Panc1 (cell line): ENCODE data around the gene RAD50. TPM values are rescaled to one million over a fixed set of nuclear protein-coding genes. Genes with fewer than 3 reads are reported as not detected.

Source experiments
- ATAC-seq: fragments of 200-7000 bp; cut with Tn5 transposase; 2 replicates; pipeline ENCODE4 v1.9.1; 2020; ENCODE audit warnings: mild to moderate bottlenecking, moderate library complexity
- BruUV-seq: library from RNA; stranded (reverse); fragments of 400-500 nt; replicated peaks from 2 replicates; lab custom pipeline; 2021; lab: Mats Ljungman, UMichigan
- CTCF ChIA-PET: fragments of 300-600 bp; sonication (Branson Sonifier 250); formaldehyde crosslinking; loops from one replicate; lab custom pipeline; 2022; ENCODE audit warnings: antibody characterized with exemption; lab: Charles Lee
- POLR2A ChIA-PET: fragments of 300-600 bp; sonication (Branson Sonifier 250); formaldehyde crosslinking; loops from one replicate; lab custom pipeline; 2022; ENCODE audit warnings: antibody characterized with exemption; lab: Charles Lee
- DNase-seq: peaks from one replicate; pipeline ENCODE4 v3.0.0-alpha.2; 2010; ENCODE audit warnings: low read depth, low spot score
- H3K27ac ChIP-seq: 2 replicates; pipeline ENCODE4 v1.5.1; 2011; ENCODE audit warnings: mild to moderate bottlenecking, low read length, inconsistent platforms
- H3K27me3 ChIP-seq: fragments of 200-500 bp; sonication (Bioruptor generic); 2 replicates; pipeline ENCODE4 v1.6.0; 2014; ENCODE audit warnings: low read length, inconsistent platforms; ENCODE audit not compliant: control insufficient read depth, insufficient read depth
- H3K36me3 ChIP-seq: fragments of 200-500 bp; sonication (Bioruptor generic); 2 replicates; pipeline ENCODE4 v1.5.1; 2014; ENCODE audit warnings: inconsistent platforms, mild to moderate bottlenecking, low read length, moderate library complexity; ENCODE audit not compliant: control insufficient read depth, insufficient read depth
- H3K4me1 ChIP-seq: 2 replicates; pipeline ENCODE4 v1.5.1; 2011; ENCODE audit warnings: inconsistent platforms, mild to moderate bottlenecking, low read length, moderate library complexity; ENCODE audit not compliant: control insufficient read depth, insufficient read depth
- H3K4me3 ChIP-seq, 2 experiments: 2 replicates each; pipeline ENCODE4 v1.5.1; 2011 to 2012; ENCODE audit warnings: low read depth in 2 of 2, low read length in 2 of 2, mild to moderate bottlenecking in 2 of 2, inconsistent platforms in 1 of 2, moderate library complexity in 1 of 2
- H3K9me3 ChIP-seq: fragments of 200-500 bp; sonication (Bioruptor generic); 2 replicates; pipeline ENCODE4 v1.5.1; 2014; ENCODE audit warnings: low read depth, mild to moderate bottlenecking, inconsistent platforms, low read length, moderate library complexity; ENCODE audit not compliant: control insufficient read depth, insufficient read depth
- CTCF ChIP-seq: fragments of 450-650 bp; IDR thresholded peaks from 2 replicates; pipeline ENCODE4 v1.5.1; 2017; ENCODE audit warnings: mild to moderate bottlenecking
- POLR2AphosphoS5 ChIP-seq: IDR thresholded peaks from 2 replicates; pipeline ENCODE4 v1.6.1; 2012; ENCODE audit warnings: mild to moderate bottlenecking, low read depth, low read length, moderate library complexity
- REST ChIP-seq, 2 experiments: IDR thresholded peaks; 2 replicates each; pipeline ENCODE4 v1.6.1; 2011 to 2012; ENCODE audit warnings: low read depth in 2 of 2, control low read depth in 1 of 2, low read length in 1 of 2, mild to moderate bottlenecking in 1 of 2, moderate library complexity in 1 of 2; ENCODE audit not compliant: insufficient read depth in 1 of 2
- SIN3A ChIP-seq: IDR thresholded peaks from 2 replicates; pipeline ENCODE4 v1.6.1; 2012; ENCODE audit warnings: low read depth, mild to moderate bottlenecking, low read length, moderate library complexity, borderline replicate concordance; ENCODE audit not compliant: insufficient read depth
- TCF7L2 ChIP-seq: IDR thresholded peaks from 2 replicates; pipeline ENCODE4 v1.6.1; 2011; ENCODE audit warnings: mild to moderate bottlenecking, low read depth, low read length, inconsistent platforms
- in situ Hi-C: cut with HindIII; loops from 2 replicates; pipeline ENCODE4 v1.10.0; 2016; ENCODE audit warnings: low sequenced_read_pairs, low pct_unique_long_range_greater_than_20kb
- intact Hi-C: fragments of 100-400 bp; cut with micrococcal nuclease; formaldehyde crosslinking; loops from one replicate; pipeline ENCODE4 v1.10.0; 2022; ENCODE audit not compliant: unreplicated experiment
- total RNA-seq: library from RNA; stranded (reverse); gene quantifications from one replicate; pipeline ENCODE4 v1.2.1, GENCODE V29; 2021; ENCODE audit not compliant: unreplicated experiment

RAD50 gene
- total RNA-seq, 1 experiment from 2014 or later = 77.6 TPM

GRCh38 chr5:132663771-132664695, 107.3 kb downstream of the RAD50 start:
- intact Hi-C loops (no loop called here), in situ Hi-C loops (no loop called here)
- ATAC-seq = no peak
- BruUV-seq = no TSS peak
- no peak for TF ChIP-seq TCF7L2
- TF ChIP-seq SIN3A = no peak
- TF ChIP-seq POLR2AphosphoS5 = no peak
- TF ChIP-seq CTCF = no peak
- no peak for TF ChIP-seq REST (IDR thresholded peaks at IDR 0.05; ENCODE audit: insufficient read depth in 1 of 2, low read depth in 2 of 2, low read length in 1 of 2)
- POLR2A ChIA-PET = interaction anchor here (0.6 kb wide), 1 partner anchor 112 kb away, joined by 3 read pairs; no protein-coding TSS in a partner anchor
- DNase-seq = no peak
- H3K36me3 ChIP-seq = no peaks in the 10 kb centered on the region
- CTCF ChIA-PET = no interaction called here
- H3K27me3 ChIP-seq = no peaks in the 10 kb centered on the region
- H3K9me3 ChIP-seq = no peaks in the 10 kb centered on the region
- H3K4me1 ChIP-seq = no peaks in the 10 kb centered on the region
- H3K27ac ChIP-seq = no peak overlapping the region
- H3K4me3 ChIP-seq = no peak overlapping the region

GRCh38 chr5:132664696-132665209, 108.0 kb downstream of the RAD50 start:
- no peaks in the 10 kb centered on the region for H3K36me3 ChIP-seq
- ChIA-PET CTCF (no interaction called here), POLR2A (interaction anchor here (0.6 kb wide), 1 partner anchor 111 kb away, joined by 3 read pairs; no protein-coding TSS in a partner anchor)
- intact Hi-C loops (no loop called here), in situ Hi-C loops (no loop called here)
- DNase-seq = no peak
- H3K27ac ChIP-seq = no peak overlapping the region
- no peak overlapping the region for H3K4me3 ChIP-seq
- H3K9me3 ChIP-seq = no peaks in the 10 kb centered on the region
- ATAC-seq = no peak
- no TSS peak for BruUV-seq
- TF ChIP-seq POLR2AphosphoS5 = no peak
- TF ChIP-seq SIN3A = no peak
- H3K27me3 ChIP-seq = no peaks in the 10 kb centered on the region
- no peaks in the 10 kb centered on the region for H3K4me1 ChIP-seq
